T-helper 17 cell (primary cell): ENCODE measurements around the gene LRPAP1. TPM values are rescaled to one million over a fixed set of nuclear protein-coding genes. Genes with fewer than 3 reads are reported as not detected.
"Not testable (repeated sequence)": the region's sequence is repeated elsewhere in the genome, so short reads cannot be mapped to it uniquely, and the experiment has no call there.

Experiments
- ATAC-seq: fragments of 150-1000 bp; cut with Tn5 transposase; 2 replicates; pipeline ENCODE4 v1.10.0; 2021; ENCODE audit warnings: mild to moderate bottlenecking, moderate library complexity
- DNase-seq, 3 donors: peaks; one replicate each; pipeline versions ENCODE4 v3.0.0 to v3.0.0-alpha.2; 2020 to 2021
- H3K9me3 ChIP-seq: one replicate; pipeline ENCODE4 v1.7.0; 2013; ENCODE audit warnings: low read length, mild to moderate bottlenecking; ENCODE audit not compliant: control insufficient read depth, poor library complexity, severe bottlenecking
- H3K27ac Mint-ChIP-seq: one replicate; pipeline ENCODE4 v1.8.0; 2022; ENCODE audit warnings: mild to moderate bottlenecking, moderate library complexity, mixed read lengths
- H3K27me3 Mint-ChIP-seq: one replicate; pipeline ENCODE4 v1.8.0; 2022; ENCODE audit warnings: mixed read lengths
- H3K36me3 Mint-ChIP-seq: one replicate; pipeline ENCODE4 v1.8.0; 2022; ENCODE audit warnings: low read depth, mixed read lengths
- H3K4me1 Mint-ChIP-seq: one replicate; pipeline ENCODE4 v1.8.0; 2022; ENCODE audit warnings: mild to moderate bottlenecking, mixed read lengths
- H3K4me3 Mint-ChIP-seq: one replicate; pipeline ENCODE4 v1.8.0; 2022; ENCODE audit warnings: mild to moderate bottlenecking, moderate library complexity, mixed read lengths
- total RNA-seq, 4 donors: library from RNA in 2 of 4; stranded (reverse) in 2 of 4; gene quantifications; one replicate each; pipeline ENCODE4 v1.2.3 and lab custom pipeline; 2022 to 2026

The LRPAP1 gene
- total RNA-seq, 2 donors from 2014 or later: 77.4 to 82.8 TPM

DNA sequence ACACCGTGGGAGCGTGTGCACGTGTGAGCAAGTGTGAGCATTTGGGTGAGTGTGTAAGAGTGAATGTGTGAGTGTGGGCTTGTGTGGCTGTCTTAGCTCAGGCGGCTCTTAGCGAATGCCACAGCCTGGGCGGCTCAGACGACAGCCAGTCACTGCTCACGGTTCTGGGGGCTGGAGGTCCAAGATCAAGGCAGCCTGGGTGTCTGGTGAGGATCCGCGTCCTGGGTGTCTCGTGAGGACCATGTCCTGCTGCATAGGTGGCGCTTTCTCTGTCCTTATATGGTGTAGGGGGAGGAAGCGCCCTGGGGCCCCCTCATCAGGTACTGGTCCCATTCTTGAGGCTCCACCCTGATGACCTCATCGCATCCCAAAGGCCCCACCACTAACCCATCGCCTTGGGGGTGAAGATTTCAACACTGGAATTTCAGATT lies 64.6 kb downstream of the LRPAP1 start:
- H3K9me3 ChIP-seq: no peaks in the 10 kb centered on the region
- DNase-seq: no peak

DNA sequence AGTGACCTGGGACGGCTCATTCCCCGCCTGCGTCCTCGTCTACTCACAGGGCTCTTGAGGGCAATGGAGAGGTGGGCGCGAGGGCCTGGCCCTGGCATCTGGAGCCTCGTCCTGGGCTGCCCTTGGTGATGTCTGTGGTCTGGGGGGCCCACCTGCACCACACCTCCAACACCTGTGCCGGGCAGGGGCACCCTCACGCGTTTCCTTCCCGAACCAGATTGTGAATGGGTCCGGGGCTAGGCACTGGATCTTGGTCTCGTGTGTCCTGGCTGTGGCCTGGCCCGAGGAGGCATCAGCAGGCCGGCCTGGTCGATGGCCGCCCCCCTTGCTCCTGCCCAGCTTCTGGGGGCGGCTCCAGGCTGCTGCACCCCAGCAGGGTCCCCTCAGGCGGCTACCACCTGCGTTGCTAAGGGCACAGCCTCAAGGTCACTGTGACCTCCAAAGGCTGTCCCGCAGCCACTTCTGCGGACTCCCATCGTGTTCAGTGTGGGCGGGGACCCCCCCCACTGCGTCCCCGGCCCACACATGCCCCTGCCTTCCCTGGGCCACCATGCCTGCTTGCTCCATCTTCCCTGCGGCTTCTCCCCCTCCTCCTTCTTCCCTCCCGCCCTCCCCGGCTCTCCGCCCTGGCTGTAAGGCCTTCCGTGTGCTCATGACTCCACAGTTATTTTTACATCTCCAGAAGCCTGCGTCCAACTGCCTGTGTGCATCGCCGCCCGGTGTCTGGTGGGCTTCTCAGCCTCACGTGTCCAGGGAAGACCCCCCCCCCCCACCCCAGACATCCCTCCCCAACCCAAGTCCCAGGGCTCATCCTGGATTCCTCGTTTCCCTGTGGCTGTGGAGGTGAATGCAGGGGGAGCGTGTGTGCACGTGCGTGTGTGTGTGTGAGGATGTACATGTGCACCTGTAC lies 65.3 kb downstream of the LRPAP1 start:
- Mint-ChIP-seq H3K27me3 (peaks cover 19% of the 10 kb centered on the region), H3K27ac (no peak overlapping the region), H3K36me3 (peaks cover 2% of the 10 kb centered on the region), H3K4me1 (peaks cover 3% of the 10 kb centered on the region), H3K4me3 (no peak overlapping the region)
- DNase-seq (no peak), ATAC-seq (no peak)
- no peaks in the 10 kb centered on the region for H3K9me3 ChIP-seq

More for the DNA sequence above, 64.6 kb downstream of the LRPAP1 start:
- Mint-ChIP-seq H3K4me3 (no peak overlapping the region), H3K36me3 (peaks cover 2% of the 10 kb centered on the region), H3K27ac (no peak overlapping the region), H3K4me1 (peaks cover 3% of the 10 kb centered on the region), H3K27me3 (peaks cover 13% of the 10 kb centered on the region)
- no peak for ATAC-seq

DNA sequence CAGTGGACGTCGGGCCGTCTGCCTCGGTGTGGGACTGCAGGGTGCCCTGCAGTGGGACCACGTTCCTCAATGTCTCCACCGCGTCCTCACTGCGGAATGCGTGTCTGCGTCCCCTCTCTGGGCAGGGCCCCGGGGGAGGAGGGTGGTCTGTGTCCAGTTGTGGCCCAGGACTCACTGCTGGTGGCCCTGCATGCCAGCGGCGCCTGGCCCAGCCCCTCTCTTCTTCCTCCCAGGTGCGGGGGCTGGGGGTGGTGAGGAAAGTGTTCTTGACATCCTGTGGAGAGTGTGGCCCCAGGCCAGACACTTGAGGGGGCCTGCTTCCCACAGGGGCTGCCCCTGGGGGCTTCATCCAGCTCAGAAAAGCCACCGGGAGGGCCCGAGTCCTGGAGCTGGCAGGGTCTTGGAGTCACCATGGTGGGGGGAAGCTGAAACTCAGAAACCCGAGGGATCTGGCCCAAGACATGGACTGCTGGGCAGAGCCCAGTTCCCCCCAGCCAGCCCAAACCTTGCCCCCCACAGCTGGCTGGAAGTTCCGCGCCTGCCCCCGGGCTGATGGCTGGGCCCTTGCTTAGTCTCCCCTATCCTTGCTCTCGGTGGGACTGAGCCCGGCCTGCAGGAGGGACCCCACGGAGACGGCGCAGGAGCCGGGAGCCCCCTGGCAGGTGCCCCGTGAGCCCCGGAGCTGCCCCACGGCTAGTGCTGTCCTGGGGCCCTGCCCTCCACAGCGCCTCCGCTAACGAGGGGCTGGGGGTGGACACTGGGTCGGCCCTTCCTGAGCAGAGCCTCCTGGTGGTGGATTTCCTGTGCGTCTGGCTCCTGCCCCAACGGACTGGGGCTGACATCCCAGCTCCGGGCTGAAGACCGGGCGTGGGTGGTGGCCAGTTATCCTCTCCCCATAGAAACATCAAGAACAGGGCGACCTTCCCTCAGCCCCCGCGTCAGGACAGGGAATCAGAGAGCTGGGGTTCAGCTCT lies 66.2 kb downstream of the LRPAP1 start:
- H3K27ac Mint-ChIP-seq: no peak overlapping the region
- peaks cover 19% of the 10 kb centered on the region for H3K27me3 Mint-ChIP-seq
- DNase-seq (no peak), ATAC-seq (no peak)
- no peak overlapping the region for H3K4me3 Mint-ChIP-seq
- H3K9me3 ChIP-seq: no peaks in the 10 kb centered on the region
- H3K36me3 Mint-ChIP-seq: peaks cover 2% of the 10 kb centered on the region
- H3K4me1 Mint-ChIP-seq: peaks cover 3% of the 10 kb centered on the region

DNA sequence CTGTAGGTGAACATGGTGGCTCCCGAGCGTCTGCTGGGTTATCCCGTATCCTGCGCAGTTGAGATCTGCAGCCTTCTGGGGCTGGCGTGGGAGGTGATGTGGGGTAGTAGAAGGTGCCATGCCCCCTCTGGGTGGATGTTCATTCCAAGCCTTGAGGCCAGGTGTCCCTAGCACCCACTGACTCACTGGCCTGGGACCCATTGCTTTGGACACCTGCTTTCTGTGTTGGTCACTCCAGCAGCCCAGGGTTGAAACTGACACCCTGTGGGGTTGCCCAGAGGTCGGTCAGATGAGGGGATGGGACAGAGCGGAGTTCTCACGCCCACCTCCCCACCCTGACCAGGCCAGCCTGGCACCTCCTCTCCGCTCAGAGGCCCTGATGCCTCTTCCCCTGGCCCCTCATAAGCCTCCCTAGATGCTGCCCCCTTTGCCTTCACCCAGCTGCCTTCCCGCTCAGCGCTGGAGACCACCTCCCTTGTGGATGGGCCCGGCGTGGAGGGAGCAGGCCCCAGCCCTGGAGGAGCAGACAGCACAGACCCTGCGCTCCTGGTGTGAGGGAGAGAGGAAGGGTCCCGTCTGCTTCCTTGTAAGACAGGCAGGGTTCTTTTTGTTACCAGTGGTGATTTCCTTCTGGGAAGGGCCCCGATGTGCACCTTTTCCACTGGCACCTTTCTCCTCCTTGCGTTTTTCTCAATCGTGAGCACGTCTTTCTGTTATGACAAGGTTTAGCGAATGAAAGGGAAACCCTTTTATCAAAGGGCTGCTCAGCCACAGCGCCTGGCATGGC lies 67.1 kb downstream of the LRPAP1 start:
- no peak for ATAC-seq
- H3K4me3 Mint-ChIP-seq: no peak overlapping the region
- no peaks in the 10 kb centered on the region for H3K9me3 ChIP-seq
- peaks cover under 1% of the 10 kb centered on the region for H3K4me1 Mint-ChIP-seq
- H3K27me3 Mint-ChIP-seq: peaks cover 19% of the 10 kb centered on the region
- DNase-seq: no peak
- peaks cover 2% of the 10 kb centered on the region for H3K36me3 Mint-ChIP-seq
- no peak overlapping the region for H3K27ac Mint-ChIP-seq

DNA sequence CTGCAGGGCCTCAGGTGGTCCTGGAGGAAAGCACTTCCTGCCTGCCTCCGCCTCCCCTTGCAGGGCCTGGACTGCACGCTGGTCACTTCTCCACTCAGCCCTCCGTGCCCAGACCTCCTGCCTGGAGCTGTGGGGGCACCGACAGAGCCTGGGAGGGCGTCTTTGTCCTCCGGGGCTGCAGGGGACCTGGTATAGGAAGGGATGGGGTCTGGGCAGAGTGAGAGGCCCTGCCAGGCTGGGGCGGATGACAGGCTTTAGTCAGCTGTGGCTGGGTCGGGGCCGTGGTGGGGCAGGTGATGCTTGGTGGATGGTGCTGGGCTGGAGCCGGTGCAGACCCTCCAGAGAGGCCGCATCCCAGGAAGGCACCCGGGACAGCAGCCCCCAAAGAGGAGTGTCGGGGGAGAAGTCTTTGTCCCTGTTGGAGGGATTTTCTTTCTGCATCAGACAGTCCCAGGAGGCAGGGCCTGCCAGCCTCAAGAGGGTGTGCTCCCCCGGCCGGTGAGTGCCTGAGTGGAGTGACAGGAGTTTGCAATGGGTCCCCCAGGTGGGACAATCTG lies 67.8 kb downstream of the LRPAP1 start:
- no peak for DNase-seq
- peaks cover 19% of the 10 kb centered on the region for H3K27me3 Mint-ChIP-seq
- H3K4me1 Mint-ChIP-seq: no peaks in the 10 kb centered on the region
- H3K4me3 Mint-ChIP-seq: peak overlapping the region; percentile 10
- ATAC-seq: no peak
- H3K36me3 Mint-ChIP-seq: peaks cover 2% of the 10 kb centered on the region
- no peak overlapping the region for H3K27ac Mint-ChIP-seq
- no peaks in the 10 kb centered on the region for H3K9me3 ChIP-seq

DNA sequence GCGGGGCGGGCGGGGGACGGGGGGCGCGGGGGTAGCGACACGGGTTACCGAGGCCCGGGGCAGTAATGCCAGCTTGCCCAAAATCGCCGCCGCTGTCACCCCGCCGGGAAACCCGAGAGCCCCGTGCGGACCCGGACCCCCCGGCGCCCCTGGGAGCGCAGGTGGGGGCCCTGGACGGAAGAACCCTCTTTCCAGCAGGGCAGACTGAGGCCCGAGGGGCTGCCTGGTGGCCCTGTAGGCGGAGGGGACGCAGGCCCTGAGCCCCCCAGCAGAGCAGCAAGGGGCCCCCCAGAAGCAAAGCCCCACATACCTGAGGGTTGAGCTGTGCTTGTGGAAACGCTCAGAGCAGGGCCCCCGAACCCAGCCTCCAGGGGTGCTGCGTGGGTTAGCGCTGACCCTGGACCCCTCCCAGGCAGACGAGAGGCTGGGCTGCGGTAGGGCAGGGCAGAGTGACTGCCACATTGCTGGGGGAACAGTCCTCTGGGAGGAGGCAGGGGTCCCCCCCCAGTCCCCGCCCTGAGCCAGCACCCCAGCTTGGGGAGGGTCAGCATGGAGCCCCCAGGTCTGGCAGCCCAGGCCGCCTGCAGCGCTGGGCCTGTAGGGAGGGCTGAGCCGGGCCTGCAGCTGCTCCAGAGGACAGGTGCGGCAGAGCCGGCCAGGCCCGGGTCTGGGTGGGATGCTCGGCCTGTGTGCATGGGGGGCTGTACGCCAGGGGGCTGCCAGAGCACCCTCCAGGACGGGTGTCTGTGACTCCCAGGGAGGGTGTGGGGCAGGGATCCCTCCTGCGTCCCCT lies 68.5 kb downstream of the LRPAP1 start:
- Mint-ChIP-seq H3K36me3 (peaks cover 2% of the 10 kb centered on the region), H3K27ac (no peak overlapping the region), H3K4me3 (no peak overlapping the region), H3K4me1 (no peaks in the 10 kb centered on the region), H3K27me3 (peaks cover 21% of the 10 kb centered on the region)
- no peak for ATAC-seq
- no peak for DNase-seq
- H3K9me3 ChIP-seq: no peaks in the 10 kb centered on the region

DNA sequence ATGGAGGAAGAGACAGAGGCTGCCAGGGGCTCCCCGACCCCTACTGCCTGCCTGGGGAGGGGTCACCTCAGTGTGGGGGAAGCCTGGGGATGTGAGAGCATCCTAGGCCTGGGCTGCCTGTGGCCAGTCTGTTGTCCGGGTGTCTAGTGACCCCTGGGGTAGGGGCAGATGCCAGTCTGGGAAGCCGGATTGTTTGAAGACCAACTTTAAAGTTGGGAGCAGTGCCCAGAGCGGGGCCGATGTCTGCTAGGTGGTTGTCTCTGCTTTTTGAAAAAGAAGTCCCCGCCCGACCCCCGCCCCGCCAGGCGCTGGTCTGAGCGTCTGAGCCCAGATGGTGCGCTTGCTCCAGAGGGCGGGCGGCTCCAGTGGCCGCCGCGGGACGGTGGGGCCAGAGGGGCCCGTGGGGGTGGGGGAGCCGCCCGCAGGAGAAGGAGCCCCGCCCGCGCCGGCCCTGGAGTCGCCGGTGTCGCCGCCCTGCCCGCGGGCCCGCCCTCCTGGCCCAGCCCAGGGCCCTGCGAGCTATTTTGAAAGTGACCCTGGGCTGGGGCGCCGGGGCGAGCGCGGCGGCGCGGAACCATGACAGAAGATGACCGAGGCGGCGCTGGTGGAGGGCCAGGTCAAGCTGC lies 69.3 kb downstream of the LRPAP1 start, which contains the start of gene DOK7:
Gene DOK7 (plus strand): TSS at position 517 of the 626 bp plus-strand sequence. CDS start 70 bp downstream, at position 587.
- Mint-ChIP-seq H3K4me1 (no peaks in the 10 kb centered on the region), H3K4me3 (peak within 1 kb of the TSS; percentile 82), H3K27me3 (peaks cover 28% of the 10 kb centered on the region), H3K36me3 (peaks cover 2% of the 10 kb centered on the region), H3K27ac (no peak within 1 kb of the TSS)
- no peaks in the 10 kb centered on the region for H3K9me3 ChIP-seq
- ATAC-seq (no peak), DNase-seq (no peak)

DNA sequence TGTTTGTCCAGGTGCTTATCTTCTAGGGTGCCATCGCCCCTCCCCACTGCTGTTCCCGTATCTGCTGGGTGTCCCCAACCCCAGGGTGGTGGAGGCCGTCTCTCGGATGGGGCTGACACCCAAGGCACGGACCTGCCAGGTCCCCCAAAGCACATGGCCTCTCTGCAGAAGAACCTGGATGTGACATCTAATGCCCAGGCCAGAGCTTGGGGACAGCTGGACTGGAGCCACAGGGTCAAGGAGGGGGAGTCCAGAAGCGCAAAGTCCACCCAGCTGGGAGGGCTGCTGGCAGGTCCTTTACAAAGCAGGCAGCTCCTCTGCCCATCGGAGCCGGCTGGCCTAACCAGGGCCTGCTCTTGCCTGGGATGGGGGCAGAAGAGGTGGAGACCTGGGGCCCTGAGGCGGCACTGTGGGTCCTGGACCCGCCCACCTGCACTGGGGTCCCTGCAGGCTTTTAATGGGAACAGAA lies 69.9 kb downstream of the LRPAP1 start:
- Mint-ChIP-seq H3K27me3 (peaks cover 28% of the 10 kb centered on the region), H3K4me3 (peak overlapping the region; percentile 82), H3K4me1 (no peaks in the 10 kb centered on the region), H3K36me3 (peaks cover 2% of the 10 kb centered on the region), H3K27ac (no peak overlapping the region)
- DNase-seq (no peak), ATAC-seq (no peak)
- H3K9me3 ChIP-seq: no peaks in the 10 kb centered on the region

DNA sequence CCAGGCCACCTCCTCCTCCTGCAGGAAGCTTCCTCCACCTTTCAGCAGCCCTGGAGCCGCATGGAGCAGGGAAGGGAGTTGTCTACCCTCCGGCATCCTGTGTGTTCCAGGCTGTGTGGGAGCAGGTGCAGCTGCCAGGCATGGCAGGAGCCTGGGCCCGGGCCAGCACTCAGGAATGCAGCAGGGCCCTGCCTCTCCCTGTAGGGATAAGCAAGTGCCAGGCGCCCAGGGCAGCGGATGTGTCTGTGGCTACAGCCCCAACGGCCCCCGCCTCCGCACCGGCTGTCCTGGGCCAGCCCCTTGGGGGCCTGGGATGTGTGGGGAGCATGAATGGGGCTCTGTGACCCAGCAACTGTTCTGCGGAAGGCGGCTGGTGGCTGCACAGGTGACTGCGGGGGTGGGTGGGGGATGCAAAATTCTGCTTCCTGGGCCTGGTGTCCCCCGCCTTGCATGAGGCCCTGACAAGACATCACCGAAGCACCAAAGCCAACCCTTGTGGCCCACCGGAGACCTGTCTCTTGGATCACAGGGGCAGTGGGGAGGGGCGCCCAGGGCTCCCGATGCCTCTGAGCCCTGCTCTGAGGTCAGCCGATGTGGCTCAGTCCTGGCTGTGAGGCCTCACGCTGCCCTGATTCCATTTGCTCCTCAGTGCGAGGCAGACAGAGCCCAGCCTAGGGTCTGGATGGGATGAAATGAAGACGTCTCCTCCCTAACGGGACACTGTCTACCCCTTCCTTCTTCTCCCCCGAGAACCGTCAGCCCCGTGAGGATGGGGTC lies 70.5 kb downstream of the LRPAP1 start:
- Mint-ChIP-seq H3K27me3 (peaks cover 28% of the 10 kb centered on the region), H3K27ac (no peak overlapping the region), H3K4me3 (no peak overlapping the region), H3K4me1 (no peaks in the 10 kb centered on the region), H3K36me3 (peaks cover 2% of the 10 kb centered on the region)
- H3K9me3 ChIP-seq: no peaks in the 10 kb centered on the region
- DNase-seq: no peak
- ATAC-seq: no peak

DNA sequence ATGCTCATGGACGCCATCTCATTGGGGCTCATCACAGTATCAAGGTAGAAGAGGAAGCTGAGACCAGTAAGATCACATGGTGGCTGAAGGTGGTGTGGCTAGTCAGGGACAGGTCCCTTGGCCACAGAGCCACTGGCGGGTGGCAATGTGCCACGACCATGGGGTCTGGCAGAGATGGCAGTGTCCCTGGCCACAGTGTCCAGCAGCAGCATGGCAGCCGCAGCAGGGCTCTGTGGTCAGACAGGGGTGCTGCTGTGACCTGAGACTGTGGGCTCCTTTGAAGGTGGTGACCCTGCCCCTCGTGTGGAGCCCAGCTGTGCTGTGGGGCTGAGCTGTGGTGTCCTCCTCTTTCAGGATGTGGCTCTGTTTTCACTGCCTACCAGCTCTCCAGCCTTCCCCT lies 71.3 kb downstream of the LRPAP1 start:
- peaks cover 2% of the 10 kb centered on the region for H3K36me3 Mint-ChIP-seq

DNA sequence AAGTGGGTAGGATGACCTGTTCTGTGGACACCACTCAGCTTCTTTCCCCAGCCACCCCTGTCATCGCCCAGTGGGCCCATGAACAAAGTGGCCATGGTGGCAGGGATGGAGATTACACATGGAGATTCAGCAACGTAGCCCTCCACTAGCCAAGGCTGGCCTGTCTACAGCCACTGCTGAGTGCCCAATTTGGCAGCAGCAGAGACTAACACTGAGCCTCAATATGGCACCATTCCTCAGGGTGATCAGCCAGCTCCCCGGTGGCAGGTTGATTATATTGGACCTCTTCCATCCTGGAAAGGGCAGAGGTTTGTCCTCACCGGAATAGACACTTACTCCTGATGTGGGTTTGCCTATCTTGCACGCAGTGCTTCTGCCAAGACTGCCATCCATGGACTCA lies 73.1 kb downstream of the LRPAP1 start:
- not testable (repeated sequence) for H3K27ac Mint-ChIP-seq, ATAC-seq, H3K4me3 Mint-ChIP-seq, H3K9me3 ChIP-seq, H3K4me1 Mint-ChIP-seq, DNase-seq, H3K36me3 Mint-ChIP-seq
- peaks cover 17% of the 10 kb centered on the region for H3K27me3 Mint-ChIP-seq

More for the DNA sequence above, 71.3 kb downstream of the LRPAP1 start:
- ATAC-seq (no peak), DNase-seq (no peak)
- H3K9me3 ChIP-seq: no peaks in the 10 kb centered on the region
- Mint-ChIP-seq H3K27me3 (peaks cover 28% of the 10 kb centered on the region), H3K4me3 (no peak overlapping the region), H3K4me1 (no peaks in the 10 kb centered on the region), H3K27ac (no peak overlapping the region)
